NCI-H69 (cell line): ENCODE data around the gene CASP10.
"Not testable (repeated sequence)": the region's sequence is repeated elsewhere in the genome, so short reads cannot be mapped to it uniquely, and the experiment has no call there.

ENCODE experiments used
- DNase-seq: peaks from one replicate; lab custom pipeline; 2025; lab: John Stamatoyannopoulos, UW

Gene CASP10

DNA sequence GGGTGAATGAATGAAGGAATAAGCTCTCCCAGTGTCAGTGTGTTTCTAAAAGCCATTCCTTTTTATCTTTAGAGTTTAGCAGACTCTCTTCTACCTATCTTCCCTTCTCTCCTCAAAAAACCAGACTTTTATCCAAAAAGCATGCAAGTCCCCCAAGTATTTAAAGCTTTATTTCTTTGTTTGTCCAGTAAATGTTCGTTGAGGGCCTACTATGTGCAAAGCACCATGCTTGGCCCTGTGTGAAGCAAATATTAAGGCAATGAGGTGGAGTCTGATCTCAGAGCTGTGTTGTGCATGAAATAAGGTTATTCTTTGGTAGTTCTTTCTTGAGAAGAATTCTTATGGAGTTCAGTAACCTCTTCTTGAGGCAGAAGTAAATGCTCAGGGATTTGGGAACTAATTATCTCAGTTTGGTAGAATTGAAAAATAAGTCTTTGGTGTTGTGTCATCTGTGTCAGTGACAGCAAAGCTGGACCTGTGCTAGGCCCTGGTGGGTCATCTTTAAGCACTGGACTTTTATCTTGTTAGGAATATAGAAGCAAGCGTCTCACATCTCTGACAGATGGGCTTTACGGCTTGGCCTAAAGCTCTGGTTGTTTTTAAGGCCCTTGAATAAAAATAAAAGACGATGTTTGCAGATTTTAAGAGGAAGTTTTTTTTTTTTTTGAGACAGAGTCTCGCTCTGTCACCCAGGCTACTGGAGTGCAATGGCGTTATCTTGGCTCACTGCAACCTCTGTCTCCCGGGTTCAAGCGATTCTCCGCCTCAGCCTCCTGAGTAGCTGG is 28.1 kb upstream of the CASP10 start:
- no peak for DNase-seq

DNA sequence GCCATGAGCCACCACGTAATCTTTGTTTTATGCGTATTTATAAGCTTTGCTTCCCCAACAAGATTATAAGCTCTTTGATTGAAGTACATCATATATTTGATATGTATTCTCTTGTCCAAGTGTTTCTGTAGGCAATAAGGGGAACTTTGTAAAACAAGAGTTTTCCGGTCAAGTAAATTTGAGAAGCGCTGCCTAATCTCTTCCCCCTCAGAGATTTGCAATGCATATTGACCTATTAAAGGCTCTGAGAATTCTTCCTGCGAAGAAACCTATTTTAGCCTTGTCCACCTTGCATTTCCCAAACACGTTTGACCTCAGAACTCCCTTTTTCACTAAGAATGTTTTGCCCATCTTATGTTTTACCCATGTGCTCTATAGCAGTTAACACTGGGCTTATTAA is 26.9 kb upstream of the CASP10 start:
- DNase-seq, result no peak

DNA sequence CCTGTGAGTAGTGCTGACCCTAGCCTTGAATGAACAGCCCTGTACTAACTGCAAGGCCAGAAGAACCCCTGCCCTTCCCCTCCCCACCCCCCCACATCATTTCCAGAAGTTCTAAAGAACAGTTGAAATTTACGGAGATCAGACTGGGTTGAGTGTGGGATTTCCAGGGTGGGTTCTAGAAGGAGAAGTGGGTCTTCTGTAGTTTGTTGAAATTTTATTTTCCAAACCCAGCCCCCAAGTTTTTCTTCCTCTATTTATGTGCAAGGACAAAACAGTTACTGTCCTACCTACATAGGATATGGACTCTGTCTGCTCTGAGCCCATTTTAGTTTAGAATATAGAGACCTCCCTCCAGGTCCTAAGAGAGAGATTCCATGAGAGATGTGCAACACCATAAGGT is 26.3 kb upstream of the CASP10 start:
- DNase-seq, result no peak

DNA sequence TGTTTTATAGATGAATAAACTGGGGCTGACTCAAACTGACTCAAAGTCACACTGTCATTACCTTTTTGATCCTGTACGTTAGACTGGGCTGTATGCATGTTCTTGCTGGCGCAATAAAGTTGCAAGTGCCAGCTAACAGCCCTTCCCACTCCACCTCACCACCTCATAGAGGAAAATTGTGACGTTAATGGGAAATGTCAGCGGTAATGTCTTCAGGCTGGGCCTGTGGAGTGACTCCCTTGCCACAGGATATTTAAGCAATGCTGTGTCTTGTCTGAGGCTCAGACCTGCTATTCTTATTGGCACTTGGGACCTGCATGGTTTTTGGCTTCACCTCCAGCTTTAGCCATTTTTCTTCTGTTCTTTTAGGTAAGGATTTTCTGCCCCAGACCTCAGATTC is 25.2 kb upstream of the CASP10 start:
- DNase-seq, result no peak

DNA sequence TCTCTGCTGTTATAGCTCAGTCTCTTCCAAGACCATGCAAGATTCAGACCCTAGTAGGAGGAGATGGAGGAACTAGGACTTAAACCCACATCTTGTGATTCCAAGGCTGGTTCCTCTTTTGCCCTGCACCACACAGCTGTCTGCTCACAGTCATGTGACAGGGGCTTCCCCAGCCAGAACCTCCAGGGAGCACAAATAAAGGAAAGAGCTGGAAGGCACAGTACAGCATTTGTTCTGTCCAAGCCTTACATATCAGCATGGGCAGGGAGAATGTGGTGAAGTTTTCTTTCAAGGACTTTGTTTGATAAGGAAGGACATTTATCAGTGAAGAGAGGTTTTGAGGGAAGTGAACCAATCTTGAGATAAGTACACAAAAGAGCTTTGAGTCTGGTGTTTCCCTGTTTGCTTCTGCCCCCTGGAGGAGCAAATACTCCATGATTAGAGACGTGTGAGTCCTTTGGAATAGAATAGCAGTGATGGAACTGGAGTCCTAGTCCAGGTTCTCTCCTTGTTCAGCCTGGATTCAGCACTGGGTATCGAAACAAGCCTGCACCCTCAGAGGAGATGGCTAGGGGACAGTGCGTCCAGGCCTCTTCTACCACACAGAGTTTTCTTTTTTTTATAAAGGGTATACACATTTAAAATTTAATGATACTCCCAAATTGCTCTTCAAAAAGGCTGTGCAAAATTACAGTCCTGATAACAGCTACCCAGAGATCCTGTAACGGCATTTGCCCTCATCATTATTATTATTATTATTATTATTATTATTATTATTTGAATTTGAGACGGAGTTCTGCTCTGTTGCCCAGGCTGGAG is 24.6 kb upstream of the CASP10 start:
- DNase-seq, result peak; percentile 60

DNA sequence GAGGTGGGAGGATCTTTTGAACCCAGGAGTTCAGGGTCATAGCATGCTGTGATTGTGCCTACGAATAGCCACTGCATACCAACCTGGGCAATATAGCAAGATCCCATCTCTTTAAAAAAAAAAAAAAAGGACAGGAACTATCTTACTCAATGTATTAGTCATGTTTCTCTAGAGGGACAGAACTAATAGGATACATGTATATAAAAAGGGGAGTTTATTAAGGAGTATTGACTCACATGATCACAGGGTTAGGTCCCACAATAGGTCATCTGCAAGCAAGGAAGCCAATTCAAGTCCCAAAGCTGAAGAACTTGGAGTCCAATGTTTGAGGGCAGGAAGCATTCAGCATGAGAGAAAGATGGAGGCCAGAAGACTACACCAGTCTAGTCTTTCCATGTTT is 18.8 kb upstream of the CASP10 start:
- DNase-seq, result no peak

DNA sequence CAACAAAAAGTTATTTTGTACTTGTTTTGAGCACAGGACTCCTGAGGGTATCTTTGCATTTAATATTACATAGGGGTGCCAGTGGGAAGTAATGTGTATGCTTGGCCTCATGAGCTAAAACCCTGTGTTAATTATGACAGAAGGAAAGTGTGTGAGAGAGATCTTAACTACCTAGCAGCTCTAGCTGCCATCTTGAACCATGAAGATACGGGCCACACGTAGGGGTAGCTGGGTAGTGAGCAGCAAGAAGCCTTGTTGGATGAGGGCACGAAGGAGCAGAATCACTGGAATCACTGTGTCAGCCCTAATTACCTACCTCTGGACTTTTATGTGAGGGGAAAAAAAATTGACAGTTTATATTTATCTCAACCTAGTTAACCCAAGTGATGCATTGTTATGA is 15.4 kb upstream of the CASP10 start:
- no peak for DNase-seq

DNA sequence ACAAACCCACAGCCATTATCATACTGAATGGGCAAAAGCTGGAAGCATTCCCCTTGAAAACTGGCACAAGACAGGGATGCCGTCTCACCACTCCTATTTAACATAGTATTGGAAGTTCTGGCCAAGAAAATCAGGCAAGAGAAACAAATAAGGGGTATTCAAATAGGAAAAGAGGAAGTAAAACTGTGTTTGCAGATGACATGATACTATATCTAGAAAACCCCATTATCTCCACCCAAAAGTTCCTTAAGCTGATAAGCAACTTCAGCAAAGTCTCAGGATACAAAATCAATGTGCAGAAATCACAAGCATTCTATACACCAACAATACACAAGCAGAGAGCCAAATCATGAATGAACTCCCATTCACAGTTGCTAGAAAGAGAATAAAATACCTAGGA is 14.4 kb upstream of the CASP10 start:
- DNase-seq, result not testable (repeated sequence)

DNA sequence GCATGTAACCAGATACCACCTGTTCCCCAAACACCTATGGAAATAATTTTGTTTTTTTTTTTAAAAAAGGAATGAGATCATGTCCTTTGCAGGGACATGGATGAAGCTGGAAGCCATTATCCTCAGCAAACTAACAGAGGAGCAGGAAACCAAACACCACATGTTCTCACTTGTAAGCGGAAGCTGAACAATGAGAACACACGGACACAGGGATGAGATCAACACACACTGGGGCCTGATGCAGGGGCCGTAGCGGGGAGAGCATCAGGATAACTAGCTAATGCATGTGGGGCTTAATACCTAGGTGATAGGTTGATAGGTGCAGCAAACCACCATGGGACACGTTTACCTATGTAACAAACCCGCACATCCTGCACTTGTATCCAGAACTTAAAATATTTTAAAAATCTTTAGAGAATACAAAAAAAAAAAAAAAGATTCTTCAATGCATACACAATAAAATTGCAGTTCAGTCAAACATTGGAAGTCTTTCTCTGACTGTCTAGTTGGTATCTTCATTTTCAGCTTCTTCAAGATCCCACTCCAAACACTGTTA is 11.6 kb upstream of the CASP10 start:
- DNase-seq, result peak; percentile 51

DNA sequence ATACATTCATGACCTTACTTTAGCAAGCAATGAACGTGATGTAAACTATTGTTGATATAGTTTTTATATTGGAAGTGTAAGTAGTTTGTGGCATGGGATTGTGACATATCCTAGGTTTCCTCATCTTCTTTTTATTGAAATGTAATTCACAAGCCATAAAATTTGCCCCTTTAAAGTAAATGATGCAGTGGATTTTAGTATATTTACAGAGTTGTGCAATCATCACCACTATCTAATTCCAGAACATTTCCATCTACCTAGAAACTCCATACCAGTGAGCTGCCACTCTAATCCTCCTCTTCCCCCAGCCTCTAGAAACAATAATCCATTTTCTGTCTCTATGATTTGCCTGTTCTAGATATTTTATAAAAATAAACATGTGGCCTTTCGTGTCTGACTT is 10.7 kb upstream of the CASP10 start:
- no peak for DNase-seq

DNA sequence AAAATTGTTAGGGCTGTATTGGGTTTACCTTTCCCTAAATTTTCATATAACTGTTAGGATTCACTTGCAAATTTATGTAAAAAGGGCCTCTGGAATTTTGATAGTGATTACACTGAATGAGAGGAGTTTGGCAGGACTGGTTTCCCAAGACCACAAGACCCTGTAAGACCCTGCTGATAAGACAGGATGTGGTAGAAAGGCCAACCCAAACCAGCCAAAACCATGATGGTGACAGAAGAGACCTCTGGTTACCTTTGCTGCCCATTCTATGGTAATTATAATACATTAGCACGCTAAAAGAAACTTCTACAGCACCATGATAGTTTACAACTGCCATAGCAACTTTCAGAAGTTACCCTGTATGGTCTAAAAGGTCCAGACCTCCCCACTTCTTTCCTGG is 8.3 kb upstream of the CASP10 start:
- DNase-seq, result no peak

DNA sequence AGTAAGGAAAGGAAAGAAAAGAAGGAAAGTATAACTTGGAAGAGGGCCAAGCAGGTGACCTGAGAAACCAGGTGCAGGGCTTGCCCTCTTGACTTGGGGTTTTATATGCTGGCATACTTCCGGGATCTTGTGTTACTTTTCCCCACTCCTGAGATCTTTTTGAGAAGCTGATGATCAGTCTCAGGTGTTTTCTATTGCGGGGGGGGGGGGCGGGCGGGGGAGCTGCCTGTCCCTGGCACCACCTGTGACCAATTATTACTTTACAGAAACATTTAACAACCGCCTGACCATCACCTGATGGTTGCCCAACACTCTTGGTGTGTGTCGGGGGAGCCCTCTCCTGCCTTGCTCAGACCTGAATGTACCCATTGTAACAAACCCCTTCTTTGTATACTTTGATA is 6.9 kb upstream of the CASP10 start:
- DNase-seq, result peak; percentile 32

DNA sequence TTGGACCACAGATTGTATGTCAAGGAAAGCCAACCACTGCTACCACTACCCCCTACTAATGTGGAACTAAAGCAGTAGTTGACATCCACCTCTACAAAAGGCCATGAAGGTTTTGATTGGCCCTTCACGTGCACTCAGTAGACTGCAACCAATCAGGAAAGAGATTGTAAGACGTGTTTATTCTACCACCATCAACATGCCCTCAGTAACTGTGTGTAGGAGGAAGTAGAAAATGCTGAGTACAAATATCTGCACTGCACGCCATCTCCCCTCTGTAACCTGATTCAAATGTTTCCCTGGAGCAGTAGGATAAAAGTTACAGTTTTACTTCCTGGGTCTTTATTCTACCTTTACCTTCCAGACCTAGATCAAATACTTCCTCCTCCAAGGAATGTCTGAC is 2.9 kb upstream of the CASP10 start:
- no peak for DNase-seq

DNA sequence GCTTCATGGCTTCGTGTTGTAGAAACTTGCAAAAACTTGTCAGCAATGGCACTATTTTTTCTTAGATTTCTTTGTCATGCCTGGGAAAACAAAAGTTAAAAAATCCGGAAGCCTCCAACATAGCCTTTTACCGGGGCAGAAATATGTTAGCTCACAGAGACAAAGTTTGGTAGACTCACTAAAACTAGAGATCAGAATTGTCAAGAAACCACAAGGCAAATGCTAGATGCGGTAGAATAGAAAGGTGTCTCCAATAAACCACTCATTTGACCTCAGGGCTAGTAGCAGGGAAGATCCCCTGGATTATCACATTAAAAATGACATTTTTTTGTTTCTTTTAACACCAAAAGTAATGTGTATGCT is 405 bp downstream of the CASP10 start:
- no peak for DNase-seq

DNA sequence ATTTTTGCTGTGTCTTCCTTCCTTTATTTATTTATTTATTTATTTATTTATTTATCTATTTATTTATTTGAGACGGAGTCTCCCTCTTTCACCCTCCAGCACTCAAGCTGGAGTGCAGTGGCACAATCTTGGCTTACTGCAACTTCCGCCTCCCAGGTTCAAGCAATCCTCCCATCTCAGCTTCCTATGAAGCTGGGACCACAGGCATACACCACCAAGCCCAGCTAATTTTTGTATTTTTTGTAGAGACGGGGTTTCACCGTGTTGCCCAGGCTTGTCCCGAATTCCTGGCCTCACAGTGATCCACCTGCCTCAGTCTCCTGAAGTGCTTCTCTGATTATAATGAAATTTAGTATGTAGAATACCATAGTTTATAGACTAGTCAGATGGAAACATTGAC is 894 bp downstream of the CASP10 start:
- DNase-seq, result not testable (repeated sequence)

DNA sequence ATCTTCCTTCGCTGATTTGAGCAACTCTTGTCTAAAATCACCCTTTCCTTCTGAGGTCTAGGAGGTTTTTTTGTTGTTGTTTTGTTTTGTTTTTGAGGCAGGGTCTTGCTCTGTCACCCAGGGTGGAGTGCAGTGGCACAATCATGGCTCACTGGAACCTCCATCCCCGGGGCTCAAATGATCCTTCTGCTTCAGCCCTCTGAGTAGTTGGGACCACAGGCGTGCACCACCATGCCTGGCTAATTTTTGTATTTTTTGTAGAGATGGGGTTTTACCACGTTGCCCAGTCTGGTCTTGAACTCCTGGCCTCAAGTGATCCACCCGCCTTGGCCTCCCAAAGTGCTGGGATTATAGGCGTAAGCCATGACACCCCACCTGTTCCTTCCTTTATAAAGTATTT is 1.3 kb downstream of the CASP10 start:
- not testable (repeated sequence) for DNase-seq

DNA sequence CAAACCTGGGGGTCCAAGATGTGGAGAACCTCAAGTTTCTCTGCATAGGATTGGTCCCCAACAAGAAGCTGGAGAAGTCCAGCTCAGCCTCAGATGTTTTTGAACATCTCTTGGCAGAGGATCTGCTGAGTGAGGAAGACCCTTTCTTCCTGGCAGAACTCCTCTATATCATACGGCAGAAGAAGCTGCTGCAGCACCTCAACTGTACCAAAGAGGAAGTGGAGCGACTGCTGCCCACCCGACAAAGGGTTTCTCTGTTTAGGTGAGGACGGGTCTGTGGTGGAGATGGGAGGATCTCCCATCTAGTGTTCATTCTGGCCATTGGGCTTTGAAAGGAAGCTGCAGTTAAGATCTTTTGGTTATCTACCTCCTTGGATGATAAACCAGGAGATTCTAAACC is 2.9 kb downstream of the CASP10 start:
- no peak for DNase-seq

DNA sequence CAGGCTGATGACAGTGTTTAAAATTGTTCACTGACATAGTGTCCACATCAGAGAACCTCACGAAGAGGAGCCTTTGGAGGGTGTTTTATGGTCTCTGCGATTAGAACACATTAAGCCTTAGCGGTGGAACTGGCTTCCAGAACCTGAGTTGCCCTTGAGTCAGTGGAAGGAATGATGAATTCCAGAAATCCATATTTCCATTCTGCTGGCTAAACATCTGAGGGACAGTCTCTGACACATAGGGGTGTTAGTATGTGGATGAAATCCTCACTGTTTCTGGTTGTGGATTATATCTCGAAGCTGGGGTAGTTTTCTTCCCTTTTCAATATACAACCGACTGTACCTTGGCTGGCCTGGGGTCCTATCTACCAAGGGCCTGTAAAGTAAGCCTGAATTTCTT is 4.0 kb downstream of the CASP10 start:
- no peak for DNase-seq

DNA sequence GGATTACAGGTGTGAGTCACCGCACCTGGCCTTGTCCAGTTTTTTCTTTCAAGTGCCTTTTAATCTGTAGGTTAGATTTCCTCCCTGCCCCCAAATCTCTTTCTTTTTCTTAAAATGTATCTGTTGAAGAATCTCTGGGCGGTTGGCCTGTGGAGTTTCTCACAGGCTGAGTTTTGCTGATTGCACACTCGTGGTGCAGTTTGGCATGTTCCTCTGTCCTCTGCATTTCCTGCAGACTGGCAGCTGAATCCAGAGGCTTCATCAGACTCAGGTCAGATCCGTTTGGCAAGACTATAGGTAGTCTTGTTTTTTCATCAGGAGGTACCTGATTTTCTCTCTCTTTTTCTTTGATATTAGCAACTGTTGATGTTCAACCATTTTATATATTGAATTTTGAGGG is 5.5 kb downstream of the CASP10 start:
- DNase-seq, result no peak

DNA sequence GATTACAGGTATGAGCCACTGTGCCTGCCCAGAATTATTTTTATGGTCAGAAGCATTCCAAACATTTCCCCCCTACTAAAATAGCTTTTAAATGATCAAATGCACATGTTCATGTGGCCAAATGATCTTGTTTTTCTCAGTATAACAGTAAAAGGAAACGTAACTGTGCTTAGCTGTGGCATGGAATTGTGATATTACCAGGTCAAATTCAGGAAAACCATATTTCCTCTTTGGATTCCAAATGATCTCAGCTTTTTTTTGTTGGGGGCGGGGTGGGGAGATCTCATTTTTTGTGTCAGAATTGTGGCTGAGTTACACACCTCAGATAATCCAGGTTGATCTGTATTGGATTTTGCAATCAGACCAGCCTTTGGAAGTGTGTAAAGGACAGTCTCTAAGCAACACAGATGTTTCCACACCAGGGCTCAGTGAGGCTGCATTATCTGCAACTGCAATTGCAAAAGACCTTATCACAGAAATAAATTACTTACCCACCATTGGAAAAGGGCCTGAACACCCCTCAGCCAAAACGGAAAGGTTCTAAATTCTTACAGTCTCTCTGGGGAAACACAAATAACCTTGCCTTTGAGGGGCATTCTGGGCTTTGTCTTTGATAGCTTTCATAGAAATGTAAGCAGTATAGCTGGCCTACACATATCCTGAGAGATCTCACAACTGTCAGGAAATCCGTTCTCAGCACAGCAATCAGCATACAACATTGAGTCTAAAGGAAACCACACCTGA is 8.4 kb downstream of the CASP10 start:
- DNase-seq, result no peak

DNA sequence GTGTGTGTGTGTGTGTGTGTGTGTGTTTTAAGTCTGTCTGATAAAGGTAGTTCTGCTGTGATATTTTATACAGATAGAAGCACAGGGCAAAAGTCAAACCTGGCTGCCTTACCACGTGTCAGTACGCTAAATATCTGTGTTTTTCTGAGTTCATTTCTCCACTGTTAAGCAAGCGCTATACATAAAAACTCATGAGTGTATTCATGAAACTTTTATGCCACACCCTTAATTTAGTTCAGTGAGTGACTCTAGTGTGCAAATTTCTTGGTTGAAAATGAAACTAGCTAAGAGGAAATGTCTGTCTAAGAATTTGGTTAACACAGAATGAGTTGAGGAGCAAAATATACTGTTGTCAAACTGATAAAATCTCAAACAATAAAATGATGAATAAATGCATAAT is 11.2 kb downstream of the CASP10 start:
- no peak for DNase-seq

DNA sequence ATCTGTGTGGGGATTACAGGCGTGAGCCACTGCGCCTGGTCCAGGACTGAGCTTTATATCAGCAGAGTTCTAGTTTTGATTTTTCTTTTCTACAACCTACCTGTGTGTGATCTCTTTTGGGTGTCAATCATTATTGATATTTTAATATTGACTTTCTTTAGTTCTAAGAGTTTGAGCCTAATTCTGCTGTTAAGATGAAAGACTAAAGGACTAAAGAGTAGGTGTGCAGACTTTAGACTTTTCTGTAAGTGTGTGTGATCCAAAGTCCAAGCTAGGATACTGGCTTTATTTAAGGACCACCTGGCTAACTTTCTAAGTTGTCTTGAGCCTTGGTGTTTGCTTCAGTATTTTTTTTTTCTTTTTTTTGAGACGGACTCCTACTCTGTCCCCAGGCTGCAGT is 12.4 kb downstream of the CASP10 start:
- no peak for DNase-seq

DNA sequence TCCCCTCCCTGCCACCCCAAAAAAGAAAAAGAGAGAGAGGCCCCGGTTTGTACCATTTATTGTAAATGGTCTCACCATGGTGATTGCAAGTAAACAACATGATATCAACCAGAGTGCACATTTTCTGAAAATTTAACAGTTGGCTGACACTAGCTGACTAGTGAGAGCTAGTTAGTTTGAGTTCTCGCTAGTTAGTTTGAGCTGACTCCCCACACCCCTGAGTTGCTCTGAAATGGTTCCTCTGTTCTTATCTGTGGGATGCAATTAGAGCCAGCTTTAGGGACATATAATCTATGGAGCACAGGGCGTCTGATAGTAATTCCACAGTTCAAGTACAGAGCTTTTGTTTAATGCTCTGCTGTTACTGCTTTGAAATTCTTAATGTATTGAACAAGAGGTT is 13.1 kb downstream of the CASP10 start:
- DNase-seq, result no peak
